GM13977 (cell line): ENCODE results near the gene POMT1.
A peak's percentile ranks its signal among the peaks of the same experiment; 100 is the strongest.
"Not testable (repeated sequence)": the region's sequence is repeated elsewhere in the genome, so short reads cannot be mapped to it uniquely, and the experiment has no call there.

Experiments used
- DNase-seq: peaks from one replicate; pipeline ENCODE4 v3.0.0; 2012; ENCODE audit warnings: low spot score
- in situ Hi-C: fragments of 300-500 bp; cut with MboI; formaldehyde crosslinking; loops from one replicate; pipeline ENCODE4 v1.12.0; 2022; ENCODE audit warnings: low sequenced_read_pairs, low pct_unique_long_range_greater_than_20kb, mixed read lengths, inconsistent platforms; ENCODE audit not compliant: unreplicated experiment
- TF ChIP-seq, protein P1 (sequence below): IDR thresholded peaks from 2 replicates; pipeline ENCODE4 v1.5.1; 2012; ENCODE audit warnings: mild to moderate bottlenecking, control low read depth; ENCODE audit not compliant: insufficient read depth; ENCODE audit errors: extremely low read depth, missing control alignments

POMT1 gene

DNA sequence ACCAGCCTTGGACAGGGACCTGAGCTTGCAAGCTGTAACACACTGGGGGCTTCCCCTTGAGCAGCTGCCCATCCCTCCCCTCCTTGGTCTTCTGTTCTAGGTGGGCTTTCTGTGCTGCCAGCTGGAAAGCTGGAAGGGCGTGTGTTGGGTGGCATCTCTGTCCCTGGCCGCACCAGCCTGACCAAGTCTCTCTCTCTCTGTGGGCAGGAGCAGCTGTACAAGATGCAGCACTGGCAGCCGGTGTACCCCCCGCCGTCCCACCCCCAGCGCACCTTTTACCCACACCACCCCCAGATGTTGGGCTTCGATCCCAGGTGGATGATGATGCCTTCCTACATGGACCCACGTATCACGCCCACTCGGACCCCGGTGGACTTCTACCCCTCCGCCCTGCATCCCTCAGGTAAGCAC is 32.1 kb upstream of the POMT1 start:
- TF ChIP-seq, protein P1, sequence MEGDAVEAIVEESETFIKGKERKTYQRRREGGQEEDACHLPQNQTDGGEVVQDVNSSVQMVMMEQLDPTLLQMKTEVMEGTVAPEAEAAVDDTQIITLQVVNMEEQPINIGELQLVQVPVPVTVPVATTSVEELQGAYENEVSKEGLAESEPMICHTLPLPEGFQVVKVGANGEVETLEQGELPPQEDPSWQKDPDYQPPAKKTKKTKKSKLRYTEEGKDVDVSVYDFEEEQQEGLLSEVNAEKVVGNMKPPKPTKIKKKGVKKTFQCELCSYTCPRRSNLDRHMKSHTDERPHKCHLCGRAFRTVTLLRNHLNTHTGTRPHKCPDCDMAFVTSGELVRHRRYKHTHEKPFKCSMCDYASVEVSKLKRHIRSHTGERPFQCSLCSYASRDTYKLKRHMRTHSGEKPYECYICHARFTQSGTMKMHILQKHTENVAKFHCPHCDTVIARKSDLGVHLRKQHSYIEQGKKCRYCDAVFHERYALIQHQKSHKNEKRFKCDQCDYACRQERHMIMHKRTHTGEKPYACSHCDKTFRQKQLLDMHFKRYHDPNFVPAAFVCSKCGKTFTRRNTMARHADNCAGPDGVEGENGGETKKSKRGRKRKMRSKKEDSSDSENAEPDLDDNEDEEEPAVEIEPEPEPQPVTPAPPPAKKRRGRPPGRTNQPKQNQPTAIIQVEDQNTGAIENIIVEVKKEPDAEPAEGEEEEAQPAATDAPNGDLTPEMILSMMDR = no peak
- no peak for DNase-seq
- in situ Hi-C loops = no loop called here

DNA sequence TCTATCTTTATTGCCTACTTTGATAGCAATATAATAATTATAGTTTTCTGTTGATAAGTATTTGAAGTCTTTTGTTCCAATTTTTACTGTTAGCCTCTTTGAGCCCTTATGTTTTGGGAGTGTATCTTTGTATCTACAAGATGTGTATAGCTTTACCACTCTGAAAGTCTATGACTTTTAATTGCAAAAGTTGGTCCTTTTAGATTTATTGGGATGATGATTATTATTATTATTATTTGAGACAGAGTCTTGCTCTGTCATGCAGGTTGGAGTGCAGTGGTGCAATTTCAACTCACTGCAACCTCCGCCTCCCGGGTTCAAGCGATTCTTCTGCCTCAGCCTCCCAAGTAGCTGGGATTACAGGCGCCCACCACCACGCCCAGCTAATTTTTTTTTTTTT is 30.6 kb upstream of the POMT1 start:
- DNase-seq, in situ Hi-C loops: not testable (repeated sequence)

DNA sequence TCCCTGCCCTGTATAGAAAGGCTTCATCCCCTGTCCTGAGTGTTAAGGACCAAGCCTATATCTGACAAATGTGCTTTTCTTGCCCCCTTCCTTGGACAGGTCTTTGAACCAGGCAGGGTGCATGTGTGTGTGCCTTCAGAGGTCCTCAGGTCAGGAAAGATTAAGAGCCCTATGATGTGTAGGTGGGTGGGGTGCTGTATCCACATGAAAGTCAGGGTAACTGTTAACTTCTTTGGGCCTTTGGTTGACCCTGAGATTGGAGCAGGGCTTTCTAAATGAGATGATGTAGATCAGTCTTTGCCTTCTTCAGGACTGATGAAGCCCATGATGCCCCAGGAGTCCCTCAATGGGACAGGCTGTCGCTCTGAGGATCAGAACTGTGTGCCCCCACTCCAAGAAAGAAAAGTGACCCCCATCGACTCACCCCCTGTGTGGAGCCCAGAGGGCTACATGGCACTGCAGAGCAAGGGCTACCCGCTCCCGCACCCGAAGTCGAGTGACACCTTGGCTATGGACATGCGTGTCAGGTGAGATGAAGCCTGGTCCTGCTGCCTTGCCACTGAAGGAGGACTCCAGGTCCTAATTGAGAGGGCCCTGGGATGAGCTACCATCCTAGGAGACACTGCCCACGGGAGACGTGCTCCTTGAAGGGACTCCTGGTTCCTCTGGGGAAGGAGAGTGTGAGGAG is 29.4 kb upstream of the POMT1 start:
- TF ChIP-seq, protein P1 = no peak
- DNase-seq = no peak
- in situ Hi-C loops = no loop called here

DNA sequence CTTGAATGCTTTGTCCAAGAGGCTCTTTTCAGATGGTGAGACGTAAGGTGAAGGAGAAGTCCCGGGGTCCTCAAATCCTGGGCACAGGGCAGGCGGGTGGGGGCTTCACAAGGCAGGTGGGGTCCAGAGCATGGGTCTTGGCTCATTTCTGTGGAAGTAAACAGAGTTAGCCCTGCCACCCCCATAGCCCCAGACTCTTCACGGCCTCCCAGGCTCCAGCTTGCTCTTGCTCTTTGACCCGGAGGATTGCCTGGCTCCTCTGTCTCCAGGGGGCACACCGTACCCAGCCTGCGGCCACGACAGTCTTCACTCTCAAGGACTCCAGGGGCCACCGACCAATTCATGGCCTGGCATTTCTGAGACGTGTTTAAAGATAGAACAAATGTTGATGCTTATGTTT is 28.8 kb upstream of the POMT1 start:
- DNase-seq = no peak
- TF ChIP-seq, protein P1 = no peak
- in situ Hi-C loops = no loop called here

DNA sequence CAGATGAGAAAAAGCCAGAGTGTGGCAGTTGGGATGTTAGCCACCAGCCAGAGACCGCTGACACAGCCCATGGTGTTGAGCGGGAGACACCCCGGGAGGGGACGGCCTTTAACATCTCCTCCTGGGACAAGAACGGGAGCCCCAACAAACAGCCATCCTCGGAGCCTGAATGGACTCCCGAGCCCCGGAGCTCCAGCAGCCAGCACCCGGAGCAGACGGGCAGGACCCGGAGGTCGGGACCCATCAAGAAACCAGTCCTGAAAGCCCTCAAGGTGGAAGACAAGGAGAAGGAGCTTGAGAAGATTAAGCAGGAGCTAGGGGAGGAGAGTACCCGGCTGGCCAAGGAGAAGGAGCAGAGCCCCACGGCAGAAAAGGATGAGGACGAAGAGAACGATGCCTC is 28.0 kb upstream of the POMT1 start:
- no peak for DNase-seq
- in situ Hi-C loops = no loop called here
- TF ChIP-seq, protein P1 = no peak

DNA sequence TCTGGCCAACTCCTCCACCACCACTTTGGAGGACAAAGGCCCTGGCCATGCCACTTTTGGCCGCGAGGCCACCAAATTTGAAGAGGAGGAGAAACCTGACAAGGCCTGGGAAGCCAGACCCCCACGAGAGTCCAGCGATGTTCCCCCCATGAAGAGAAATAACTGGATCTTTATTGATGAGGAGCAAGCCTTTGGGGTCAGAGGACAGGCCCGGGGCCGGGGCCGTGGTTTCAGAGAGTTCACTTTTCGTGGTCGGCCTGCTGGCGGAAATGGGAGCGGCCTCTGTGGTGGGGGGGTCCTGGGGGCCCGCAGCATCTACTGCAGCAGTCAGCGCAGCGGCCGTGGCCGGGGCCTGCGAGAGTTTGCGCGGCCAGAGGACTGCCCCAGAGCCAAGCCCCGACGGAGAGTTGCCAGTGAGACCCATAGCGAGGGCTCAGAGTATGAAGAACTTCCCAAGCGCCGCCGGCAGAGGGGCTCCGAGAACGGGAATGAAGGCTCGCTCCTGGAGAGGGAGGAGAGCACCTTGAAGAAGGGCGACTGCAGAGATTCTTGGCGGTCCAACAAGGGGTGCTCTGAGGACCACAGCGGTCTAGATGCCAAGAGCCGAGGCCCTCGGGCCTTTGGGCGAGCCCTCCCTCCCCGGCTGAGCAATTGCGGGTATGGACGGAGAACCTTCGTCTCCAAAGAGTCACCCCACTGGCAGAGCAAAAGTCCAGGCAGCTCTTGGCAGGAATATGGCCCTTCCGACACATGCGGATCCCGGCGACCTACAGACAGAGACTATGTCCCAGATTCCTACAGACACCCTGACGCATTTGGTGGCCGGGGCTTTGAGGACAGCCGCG is 27.4 kb upstream of the POMT1 start:
- TF ChIP-seq, protein P1 = no peak
- in situ Hi-C loops = no loop called here
- DNase-seq = no peak

DNA sequence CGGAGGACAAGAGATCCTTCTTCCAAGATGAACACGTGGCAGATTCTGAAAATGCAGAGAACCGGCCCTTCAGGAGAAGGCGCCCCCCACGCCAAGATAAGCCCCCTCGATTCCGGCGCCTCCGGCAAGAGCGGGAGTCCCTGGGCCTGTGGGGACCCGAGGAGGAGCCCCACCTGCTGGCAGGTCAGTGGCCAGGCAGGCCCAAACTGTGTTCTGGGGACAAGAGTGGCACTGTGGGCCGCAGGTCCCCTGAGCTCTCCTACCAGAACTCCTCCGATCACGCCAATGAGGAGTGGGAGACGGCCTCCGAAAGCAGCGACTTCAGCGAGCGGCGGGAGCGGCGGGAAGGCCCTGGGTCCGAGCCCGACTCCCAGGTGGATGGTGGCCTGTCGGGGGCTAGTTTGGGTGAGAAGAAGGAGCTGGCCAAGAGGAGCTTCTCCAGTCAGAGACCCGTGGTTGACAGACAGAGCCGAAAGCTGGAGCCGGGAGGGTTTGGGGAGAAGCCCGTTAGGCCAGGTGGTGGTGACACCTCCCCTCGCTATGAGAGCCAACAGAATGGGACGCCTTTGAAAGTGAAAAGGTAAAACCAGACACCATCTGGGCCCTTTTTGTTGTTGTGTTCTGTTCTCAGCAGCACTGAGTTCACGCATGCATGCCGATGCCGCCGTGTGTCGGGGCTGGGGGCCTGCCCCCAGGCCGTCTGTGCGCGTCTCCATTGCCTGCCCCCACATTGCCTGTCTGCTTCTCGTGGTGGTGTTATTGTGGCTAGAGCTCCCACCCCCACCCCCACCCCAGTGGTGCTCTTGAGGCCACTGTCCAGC is 26.6 kb upstream of the POMT1 start:
- TF ChIP-seq, protein P1 = peak; percentile 39
- in situ Hi-C loops = no loop called here
- DNase-seq = no peak
